Transverse colon (tissue), 4 donors: ENCODE data around the gene KCNH2. TPM values are rescaled to one million over a fixed set of nuclear protein-coding genes. Genes with fewer than 3 reads are reported as not detected.

ENCODE experiments used
- DNase-seq: peaks from one replicate; pipeline ENCODE4 v3.0.0-alpha.2; 2019
- H3K27ac ChIP-seq, 4 donors: fragments of 200-600 bp; sonication (generic); 2 replicates each; pipeline ENCODE4 v1.5.1; 2016 to 2018; ENCODE audit warnings: inconsistent platforms in 4 of 4
- H3K27me3 ChIP-seq: fragments of 200-600 bp; sonication (generic); 2 replicates; pipeline ENCODE4 v1.5.1; 2017; ENCODE audit warnings: inconsistent platforms
- H3K36me3 ChIP-seq, 4 donors: fragments of 200-600 bp; sonication (generic); 2 replicates each; pipeline ENCODE4 v1.5.1; 2017 to 2019; ENCODE audit warnings: inconsistent platforms in 4 of 4
- H3K4me1 ChIP-seq, 4 donors: fragments of 200-600 bp; sonication (generic); 2 replicates each; pipeline ENCODE4 v1.5.1; 2017 to 2020; ENCODE audit warnings: inconsistent platforms in 4 of 4
- H3K4me3 ChIP-seq, 4 donors: fragments of 200-600 bp; sonication (generic); 1 replicate in 1 of 4; 2 replicates in 3 of 4; pipeline versions ENCODE4 v1.5.1 to v1.6.1; 2017 to 2019; ENCODE audit warnings: inconsistent platforms in 4 of 4
- H3K9me3 ChIP-seq, 2 donors: fragments of 200-600 bp; sonication (generic); 2 replicates each; pipeline ENCODE4 v1.5.1; 2017 to 2019; ENCODE audit warnings: inconsistent platforms in 2 of 2
- CTCF ChIP-seq, 5 experiments: fragments of 200-600 bp in 3 of 5; fragments of 450-650 bp in 2 of 5; sonication (generic) in 3 of 5; IDR thresholded peaks; 1 replicate in 2 of 5; 2 replicates in 3 of 5; pipeline ENCODE4 v1.5.1; 2016 to 2017; ENCODE audit warnings: antibody characterized with exemption in 5 of 5, inconsistent platforms in 3 of 5, mild to moderate bottlenecking in 2 of 5, moderate library complexity in 1 of 5
- EP300 ChIP-seq: sonication (generic); formaldehyde crosslinking; IDR thresholded peaks from one replicate; pipeline ENCODE4 v1.6.1; 2017; ENCODE audit warnings: antibody characterized with exemption, low read depth
- POLR2A ChIP-seq: fragments of 450-650 bp; IDR thresholded peaks from one replicate; pipeline ENCODE4 v1.6.1; 2016; ENCODE audit warnings: antibody characterized with exemption, mild to moderate bottlenecking, moderate library complexity
- POLR2AphosphoS5 ChIP-seq, 3 donors: sonication (generic); formaldehyde crosslinking; IDR thresholded peaks; one replicate each; pipeline ENCODE4 v1.6.1; 2016; ENCODE audit warnings: antibody characterized with exemption in 3 of 3
- WGBS, 2 donors: methylation state at CpG; one replicate each; pipeline ENCODE4 v1.1.5; 2018; ENCODE audit warnings: low coverage in 1 of 2; 5-methylcytosine and 5-hydroxymethylcytosine counted together
- in situ Hi-C, 4 donors: fragments of 200-750 bp; cut with MboI; loops; one replicate each; pipeline versions ENCODE4 v1.15.0 to v1.15.1; 2017; ENCODE audit warnings: low sequenced_read_pairs in 3 of 4, low pct_ligation_motif_present in 1 of 4, low pct_unique_long_range_greater_than_20kb in 1 of 4
- intact Hi-C: fragments of 100-400 bp; cut with DNase I; formaldehyde crosslinking; loops from one replicate; pipeline ENCODE4 v1.15.1; 2023; ENCODE audit warnings: low total_unique reads
- total RNA-seq, 4 donors: library from RNA; depleted of rRNA; stranded (reverse); fragments of >200 nt; gene quantifications; one replicate each; pipeline ENCODE4 v1.1.0, GENCODE V29; 2016

Gene KCNH2
- total RNA-seq, 4 donors from 2014 or later = 9.5 to 39.0 (median 19.3) TPM

DNA sequence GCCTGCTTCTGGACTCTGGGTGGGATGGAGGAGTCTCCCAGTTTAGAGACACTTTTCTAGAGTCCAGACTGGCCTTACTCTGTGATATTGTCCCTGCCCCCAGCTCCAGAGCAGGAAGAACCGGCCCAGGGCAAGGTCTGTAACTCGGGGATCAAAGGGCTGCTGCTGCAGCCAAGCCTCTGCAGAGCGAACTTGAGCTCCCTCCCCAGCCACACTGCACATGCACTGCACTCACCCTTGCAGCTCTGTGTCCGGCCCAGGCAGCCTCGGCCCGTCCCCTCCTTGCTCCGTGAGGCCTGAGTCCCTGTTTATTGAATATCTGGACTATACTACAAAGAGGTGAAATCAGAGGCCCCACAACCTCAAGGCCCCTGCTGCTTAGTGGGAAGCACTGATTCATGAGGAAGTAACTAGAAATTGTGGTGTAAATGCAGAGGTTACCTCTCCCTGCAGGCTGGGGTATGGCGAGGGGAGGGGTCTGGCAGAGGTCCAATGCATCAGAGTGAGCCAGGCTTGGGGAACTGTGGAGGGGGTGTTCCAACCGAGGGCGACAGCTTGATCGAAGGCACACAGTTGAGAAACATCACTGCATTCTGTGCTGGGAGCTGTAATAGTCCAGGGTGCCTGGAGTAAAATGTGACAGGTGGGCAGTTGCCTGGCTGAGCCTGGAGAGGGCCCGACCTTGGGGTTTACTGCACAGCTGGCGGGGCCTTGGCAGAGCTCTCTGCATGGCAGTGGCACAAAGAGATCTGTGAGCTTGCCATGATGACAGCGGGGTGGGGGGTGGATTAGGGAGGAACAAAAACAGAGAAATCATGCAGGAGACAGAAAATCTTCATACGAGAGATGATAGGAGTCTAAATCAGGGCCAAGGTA, 76.7 kb downstream of the KCNH2 start:
- Histone ChIP-seq H3K4me1 (peaks cover 28 to 56% (median 44%) of the 10 kb centered on the region in 4 donors), H3K4me3 (no peak overlapping the region)
- in situ Hi-C loops = no loop called here

DNA sequence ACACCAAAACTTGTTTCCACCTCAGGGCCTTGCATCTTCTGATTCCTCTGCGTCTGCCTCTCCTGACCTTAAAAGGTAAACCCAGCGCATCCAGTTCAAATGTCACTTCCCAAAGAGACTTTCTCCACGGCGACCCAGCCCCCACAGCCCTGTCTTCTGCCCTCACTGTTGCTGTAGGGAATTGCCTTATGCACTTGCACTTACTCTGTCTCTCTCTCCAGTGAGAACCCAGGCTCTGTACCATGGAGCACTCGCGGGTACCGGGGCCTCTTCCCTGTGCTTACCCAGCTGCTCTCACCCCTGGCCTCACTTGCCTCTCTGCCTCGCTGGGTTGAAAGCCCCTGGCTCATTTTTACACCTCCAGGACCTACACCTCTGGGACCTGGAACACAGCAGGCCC, 77.4 kb downstream of the KCNH2 start:
- Histone ChIP-seq H3K27me3 (peaks cover 5% of the 10 kb centered on the region), H3K9me3 (no peaks in the 10 kb centered on the region), H3K4me3 (no peak overlapping the region), H3K4me1 (peaks cover 28 to 56% (median 44%) of the 10 kb centered on the region in 4 donors), H3K36me3 (no peaks in the 10 kb centered on the region), H3K27ac (peak overlapping the region; percentile 73 to 78 (median 78))
- intact Hi-C loops (no loop called here), in situ Hi-C loops (no loop called here)
- 60 to 62% methylated on average over 3 to 8 of the region's 8 CpGs for WGBS, 2 donors
- TF ChIP-seq CTCF (IDR thresholded peaks at IDR 0.05) = no peak
- TF ChIP-seq EP300 = no peak
- TF ChIP-seq POLR2A = no peak
- TF ChIP-seq POLR2AphosphoS5 (IDR thresholded peaks at IDR 0.05) = no peak
- no peak for DNase-seq

More for the DNA sequence above, 76.7 kb downstream of the KCNH2 start:
- Histone ChIP-seq H3K36me3 (no peaks in the 10 kb centered on the region), H3K27me3 (peaks cover 5% of the 10 kb centered on the region), H3K9me3 (no peaks in the 10 kb centered on the region), H3K27ac (peak overlapping the region; percentile 73 to 78 (median 78))
- DNase-seq = peak; percentile 76
- no peak for TF ChIP-seq POLR2A
- no peak for TF ChIP-seq EP300
- peak in 1 of 3 donors; percentile 20 for TF ChIP-seq POLR2AphosphoS5 (IDR thresholded peaks at IDR 0.05)
- no peak for TF ChIP-seq CTCF (IDR thresholded peaks at IDR 0.05)
- intact Hi-C loops = no loop called here
- 33% methylated on average over 2 to 15 of the region's 15 CpGs for WGBS, 2 donors

DNA sequence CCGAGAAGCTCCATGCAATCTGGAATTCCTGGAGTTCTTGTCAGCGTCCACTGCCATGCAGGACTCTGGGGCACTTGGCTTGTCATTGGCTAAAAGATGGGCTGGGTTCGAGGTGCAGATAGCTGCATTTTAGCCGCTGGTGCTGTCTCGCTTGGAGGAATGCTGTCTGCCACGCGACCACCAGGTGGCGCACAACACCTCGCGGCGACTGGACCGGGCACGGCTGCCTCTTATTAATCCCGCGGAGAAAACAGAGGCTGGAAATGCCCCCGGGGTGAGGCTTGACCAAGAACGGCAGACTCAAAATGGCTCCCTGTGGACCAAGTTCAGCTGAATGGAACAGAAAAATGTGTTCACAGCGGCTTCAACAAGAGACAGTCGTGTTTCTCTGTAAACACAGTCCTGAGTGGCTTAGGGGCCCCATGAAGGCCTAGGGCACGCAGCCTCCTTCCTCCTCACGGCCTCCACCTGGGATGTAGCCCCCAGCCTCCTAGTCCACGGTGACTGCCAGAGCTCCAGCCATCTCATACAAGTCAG, 79.6 kb downstream of the KCNH2 start:
- no peaks in the 10 kb centered on the region for H3K9me3 ChIP-seq
- H3K36me3 ChIP-seq = no peaks in the 10 kb centered on the region
- intact Hi-C loops (loop anchor here (1.0 kb wide), 1 partner anchor 90 kb away; no protein-coding TSS in a partner anchor), in situ Hi-C loops (loop anchor here (5.0 to 25.0 kb wide), 4 partner anchors 86 to 461 kb away; partner anchors contain the start of genes KCNH2 (in 1 of the 4) and NOS3 (in 1 of the 4))
- DNase-seq = peak; percentile 85
- peaks cover 5% of the 10 kb centered on the region for H3K27me3 ChIP-seq
- peaks cover 19 to 43% (median 34%) of the 10 kb centered on the region in 4 donors for H3K4me1 ChIP-seq
- no peak overlapping the region for H3K4me3 ChIP-seq
- 11 to 20% methylated on average over 1 to 22 of the region's 22 CpGs for WGBS, 2 donors
- peak overlapping the region in 2 of 4 donors; percentile 5 to 62 for H3K27ac ChIP-seq
- TF ChIP-seq POLR2A (no peak), CTCF (IDR thresholded peaks at IDR 0.05) (peak; percentile 92 to 97 (median 95))
